Retinal pigment epithelial cell (primary cell): Measurements from ENCODE around the gene PAFAH1B2.
"Not testable (repeated sequence)": the region's sequence is repeated elsewhere in the genome, so short reads cannot be mapped to it uniquely, and the experiment has no call there.

ENCODE experiments used
- DNase-seq: peaks from one replicate; pipeline ENCODE4 v3.0.0-alpha.2; 2010; ENCODE audit warnings: low read depth
- H3K4me3 ChIP-seq: 2 replicates; pipeline ENCODE4 v1.5.1; 2011; ENCODE audit warnings: mild to moderate bottlenecking, low read length, control low read depth, moderate library complexity
- CTCF ChIP-seq: conservative IDR thresholded peaks from 2 replicates; pipeline ENCODE4 v1.5.1; 2011; ENCODE audit warnings: low read depth, low read length, control low read depth, inconsistent platforms

PAFAH1B2 gene

DNA sequence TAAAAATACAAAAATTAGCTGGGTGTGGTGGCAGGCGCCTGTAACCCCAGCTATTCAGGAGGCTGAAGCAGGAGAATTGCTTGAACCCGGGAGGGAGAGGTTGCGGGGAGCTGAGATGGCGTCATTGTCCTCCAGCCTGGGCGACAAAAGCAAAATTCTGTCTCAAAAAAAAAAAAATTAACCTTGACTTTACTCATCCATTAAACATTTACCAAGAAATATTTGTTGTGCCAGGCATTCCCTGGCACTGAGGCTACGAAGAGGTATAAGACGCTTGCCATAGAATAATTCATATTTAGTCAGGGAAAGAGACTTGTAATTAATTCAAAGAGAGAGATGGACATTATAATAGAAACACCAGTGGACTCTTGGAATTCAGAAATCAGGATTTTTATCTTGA, 13.2 kb upstream of the PAFAH1B2 start:
- TF ChIP-seq CTCF, result no peak
- no peak overlapping the region for H3K4me3 ChIP-seq
- DNase-seq, result no peak

DNA sequence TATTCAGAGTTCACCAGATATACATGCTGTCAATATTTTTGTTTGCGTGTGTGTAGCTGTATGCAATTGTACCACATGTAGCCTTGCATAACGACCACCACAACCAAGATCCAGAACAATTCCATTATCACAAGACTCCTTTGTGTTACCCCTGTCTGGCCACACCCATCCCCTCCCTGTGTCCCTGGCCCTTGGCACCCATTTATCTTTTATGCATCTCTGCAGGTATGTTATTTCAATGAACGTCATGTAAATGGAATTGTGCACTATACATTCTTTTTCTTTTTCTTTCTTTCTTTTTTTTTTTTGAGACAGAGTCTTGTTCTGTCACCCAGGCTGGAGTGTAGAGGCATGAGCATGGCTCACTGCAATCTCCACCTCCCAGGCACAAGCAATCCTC, 9.7 kb upstream of the PAFAH1B2 start:
- DNase-seq, result no peak
- H3K4me3 ChIP-seq, result no peak overlapping the region
- TF ChIP-seq CTCF, result no peak

DNA sequence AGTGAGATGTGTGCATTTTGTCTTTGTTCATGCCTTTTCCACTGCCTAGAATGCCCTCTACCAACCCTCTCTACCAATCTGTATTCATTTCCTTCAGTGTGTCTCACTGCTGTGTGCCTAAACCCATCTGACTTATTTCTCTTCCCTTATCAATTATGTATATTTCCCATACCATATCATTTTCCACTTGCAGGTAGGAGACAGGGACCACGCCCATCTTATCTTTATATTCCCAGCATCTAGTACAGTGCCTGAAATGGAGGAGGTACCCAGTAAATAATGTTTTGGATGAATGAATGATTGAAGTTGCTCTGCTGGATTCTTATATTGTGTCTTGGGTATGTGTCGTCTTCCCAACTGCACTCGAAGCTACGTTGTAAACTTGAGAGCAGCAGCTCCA, 9.1 kb upstream of the PAFAH1B2 start:
- not testable (repeated sequence) for DNase-seq, H3K4me3 ChIP-seq

DNA sequence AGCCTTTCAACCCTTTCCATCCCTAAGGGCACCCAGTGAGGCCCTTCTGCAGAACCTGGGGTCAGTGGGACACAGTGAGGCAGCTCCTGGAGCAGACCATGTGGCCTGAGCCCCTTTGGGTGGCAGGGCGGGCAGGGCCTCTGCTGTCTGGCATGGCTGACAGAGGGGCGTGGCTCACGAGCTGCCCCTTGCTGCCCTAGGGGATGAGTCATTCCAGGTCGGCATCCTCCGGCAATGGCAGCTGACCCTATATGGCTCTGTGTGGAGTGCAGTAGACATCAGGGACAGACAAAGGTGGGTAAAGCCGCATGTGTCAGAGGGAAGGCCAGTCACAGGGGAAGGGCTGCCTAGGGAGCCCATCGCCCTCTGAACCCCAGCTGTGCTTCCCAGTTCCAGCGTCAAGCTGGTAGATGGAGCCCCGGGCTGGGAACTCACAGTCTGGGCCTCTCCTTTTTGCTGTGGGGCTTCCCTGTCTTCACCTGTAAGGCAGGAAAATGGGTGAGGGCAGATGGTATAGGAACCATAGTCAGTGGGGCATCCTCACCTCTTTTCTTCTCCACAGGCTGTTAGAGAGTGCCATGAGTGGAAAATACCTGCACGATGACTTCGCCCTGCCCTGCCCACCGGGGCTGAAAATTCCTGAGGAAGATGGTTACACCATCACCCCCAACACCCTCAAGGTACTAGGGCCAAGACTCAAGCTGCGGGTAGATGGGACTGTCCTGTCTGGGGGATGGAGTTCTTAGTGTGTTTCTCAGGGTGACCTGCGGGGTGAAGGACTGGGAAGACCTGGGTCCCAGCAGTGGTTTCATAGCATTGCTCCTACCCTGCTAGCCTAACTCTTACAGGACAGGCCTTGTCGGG, 6.6 kb upstream of the PAFAH1B2 start:
- DNase-seq, H3K4me3 ChIP-seq: not testable (repeated sequence)

GRCh38 chr11:117143390-117143789, 697 bp upstream of the PAFAH1B2 start:
- peak overlapping the region; percentile 67 for H3K4me3 ChIP-seq
- DNase-seq, result no peak
- TF ChIP-seq CTCF, result no peak

GRCh38 chr11:117144477-117145392, 648 bp downstream of the PAFAH1B2 start:
- no peak for TF ChIP-seq CTCF
- H3K4me3 ChIP-seq, result peak overlapping the region; percentile 67
- peak; percentile 54 for DNase-seq

- DNase-seq, result no peak
- TF ChIP-seq CTCF, result peak; percentile 42
- H3K4me3 ChIP-seq, result peak overlapping the region; percentile 67
These were observed 1.3 kb downstream of the PAFAH1B2 start for GRCh38 chr11:117145393-117145761.

DNA sequence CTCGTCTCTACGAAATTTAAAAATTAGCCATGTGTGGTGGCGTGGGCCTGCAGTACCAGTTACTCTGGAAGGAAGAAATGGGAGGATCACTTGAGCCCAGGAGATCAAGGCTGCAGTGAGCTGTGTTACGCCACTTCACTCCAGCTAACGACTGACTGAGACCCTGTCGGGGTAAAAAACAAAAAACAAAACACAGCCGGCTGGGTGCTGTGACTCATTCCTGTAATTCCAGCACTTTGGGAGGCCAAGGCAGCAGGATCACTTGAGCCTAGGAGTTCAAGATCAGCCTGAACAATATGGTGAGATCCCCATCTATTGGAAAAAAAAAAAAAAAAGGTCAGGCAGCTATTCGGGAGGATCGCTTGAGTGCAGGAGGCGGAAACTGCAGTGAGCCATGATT, 2.4 kb downstream of the PAFAH1B2 start:
- TF ChIP-seq CTCF, result no peak
- DNase-seq, result no peak
- H3K4me3 ChIP-seq, result no peak overlapping the region
